HepG2 (cell line): ENCODE data around the gene GPX2. TPM values are rescaled to one million over a fixed set of nuclear protein-coding genes. Genes with fewer than 3 reads are reported as not detected.

ENCODE experiments used
- ATAC-seq: fragments of 200-7000 bp; cut with Tn5 transposase; 3 replicates; pipeline ENCODE4 v1.9.1; 2020; ENCODE audit warnings: mild to moderate bottlenecking, moderate library complexity
- BruUV-seq: library from RNA; stranded (reverse); fragments of 400-500 nt; replicated peaks from 2 replicates; lab custom pipeline; 2021; lab: Mats Ljungman, UMichigan
- CTCF ChIA-PET: fragments of 300-600 bp; formaldehyde crosslinking; extraction: SDS; loops from one replicate; lab custom pipeline; 2021; ENCODE audit warnings: low total read pairs, inconsistent platforms, low intra/inter-chr PET ratio; lab: Yijun Ruan, JAX
- POLR2A ChIA-PET: fragments of 350-600 bp; sonication (Branson Sonifier 250); formaldehyde crosslinking; loops from one replicate; lab custom pipeline; 2020; ENCODE audit warnings: antibody characterized with exemption, inconsistent platforms; lab: Yijun Ruan, JAX
- DNase-seq: peaks from one replicate; pipeline ENCODE4 v3.0.0-alpha.2; 2015; ENCODE audit warnings: low spot score
- FAIRE-seq: peaks from 3 replicates; lab custom pipeline; 2011; peaks lifted over from hg19 to GRCh38; lab: Jason Lieb, UNC
- H2AFZ ChIP-seq: one replicate; pipeline ENCODE4 v1.6.1; 2011; ENCODE audit warnings: low read length, inconsistent platforms
- H3K27ac ChIP-seq: fragments of 300-600 bp; 3 replicates; pipeline ENCODE4 v1.8.0; 2011; ENCODE audit warnings: mixed run types, mild to moderate bottlenecking, mixed read lengths, low read length, inconsistent platforms; ENCODE audit not compliant: insufficient read depth; ENCODE audit errors: extremely low read length
- H3K27me3 ChIP-seq, 2 experiments: fragments of 200-600 bp in 1 of 2; 2 replicates in 1 of 2; 3 replicates in 1 of 2; pipeline versions ENCODE4 v1.6.0 to v1.8.0; 2011; ENCODE audit warnings: low read length in 2 of 2, mild to moderate bottlenecking in 2 of 2, moderate library complexity in 2 of 2, inconsistent platforms in 1 of 2; ENCODE audit not compliant: insufficient read depth in 2 of 2, control insufficient read depth in 1 of 2
- H3K36me3 ChIP-seq, 2 experiments: fragments of 200-600 bp in 1 of 2; replicated peaks in 1 of 2; 2 replicates in 1 of 2; 3 replicates in 1 of 2; pipeline versions ENCODE4 v1.5.1 to v1.8.0; 2011; ENCODE audit warnings: low read length in 2 of 2, inconsistent platforms in 1 of 2; ENCODE audit not compliant: insufficient read depth in 2 of 2, control insufficient read depth in 1 of 2
- H3K4me1 ChIP-seq: 2 replicates; pipeline ENCODE4 v1.5.1; 2012; ENCODE audit warnings: low read length, inconsistent platforms; ENCODE audit not compliant: insufficient read depth
- H3K4me2 ChIP-seq: 2 replicates; pipeline ENCODE4 v1.6.0; 2011; ENCODE audit warnings: low read depth, low read length, inconsistent platforms
- H3K4me3 ChIP-seq, 3 experiments: fragments of 200-600 bp in 1 of 3; sonication (generic), shearing (Covaris generic) in 1 of 3; replicated peaks in 1 of 3; 2 replicates each; pipeline ENCODE4 v1.5.1; 2011 to 2016; ENCODE audit warnings: low read length in 3 of 3, inconsistent platforms in 2 of 3, low read depth in 2 of 3, mild to moderate bottlenecking in 2 of 3, control low read depth in 1 of 3, mixed read lengths in 1 of 3; ENCODE audit not compliant: insufficient read depth in 1 of 3
- H3K79me2 ChIP-seq: one replicate; pipeline ENCODE4 v1.6.1; 2011; ENCODE audit warnings: low read length, inconsistent platforms; ENCODE audit not compliant: insufficient read depth
- H3K9ac ChIP-seq: 2 replicates; pipeline ENCODE4 v1.6.0; 2011; ENCODE audit warnings: mild to moderate bottlenecking, low read depth, low read length, inconsistent platforms; ENCODE audit not compliant: insufficient read depth
- H3K9me3 ChIP-seq: 2 replicates; pipeline ENCODE4 v1.5.1; 2012; ENCODE audit warnings: mild to moderate bottlenecking, low read length
- H4K20me1 ChIP-seq: 2 replicates; pipeline ENCODE4 v1.6.0; 2011; ENCODE audit warnings: inconsistent platforms, mild to moderate bottlenecking, low read length, moderate library complexity; ENCODE audit not compliant: insufficient read depth
- BCLAF1 ChIP-seq: fragments of 450-650 bp; IDR thresholded peaks from 2 replicates; pipeline ENCODE4 v1.6.1; 2017; ENCODE audit warnings: mild to moderate bottlenecking
- ELF4 ChIP-seq: sonication (generic); formaldehyde crosslinking; IDR thresholded peaks from 2 replicates; pipeline ENCODE4 v1.5.0; 2020; ENCODE audit warnings: missing genetic modification reagents, mild to moderate bottlenecking, moderate library complexity, borderline replicate concordance
- HIVEP1 ChIP-seq: sonication (generic); formaldehyde crosslinking; IDR thresholded peaks from 2 replicates; pipeline ENCODE4 v1.4.0; 2020; ENCODE audit warnings: mild to moderate bottlenecking, missing genetic modification reagents
- KDM4B ChIP-seq: sonication (generic); formaldehyde crosslinking; IDR thresholded peaks from 2 replicates; pipeline ENCODE4 v1.4.0; 2020; ENCODE audit warnings: missing genetic modification reagents
- NBN ChIP-seq: fragments of 450-650 bp; conservative IDR thresholded peaks from 2 replicates; pipeline ENCODE4 v1.6.1; 2017
- SOX5 ChIP-seq: IDR thresholded peaks from 2 replicates; pipeline ENCODE4 v1.6.1; 2016; ENCODE audit warnings: borderline replicate concordance
- ZC3H4 ChIP-seq: sonication (generic); formaldehyde crosslinking; IDR thresholded peaks from 2 replicates; pipeline ENCODE4 v1.4.0; 2020; ENCODE audit warnings: missing genetic modification reagents, borderline replicate concordance
- ZNF251 ChIP-seq: sonication (generic); formaldehyde crosslinking; IDR thresholded peaks from 2 replicates; pipeline ENCODE4 v1.9.0; 2021; ENCODE audit warnings: mild to moderate bottlenecking, missing genetic modification reagents
- ZNF605 ChIP-seq: sonication (generic); formaldehyde crosslinking; IDR thresholded peaks from 2 replicates; pipeline ENCODE4 v1.8.0; 2022; ENCODE audit warnings: mild to moderate bottlenecking, missing genetic modification reagents
- ZNF780A ChIP-seq: sonication (generic); formaldehyde crosslinking; IDR thresholded peaks from 2 replicates; pipeline ENCODE4 v1.8.0; 2022; ENCODE audit warnings: mild to moderate bottlenecking, missing genetic modification reagents, moderate library complexity
- ZNF784 ChIP-seq: sonication (generic); formaldehyde crosslinking; IDR thresholded peaks from 2 replicates; pipeline ENCODE4 v1.5.1; 2020; ENCODE audit warnings: missing genetic modification reagents, mild to moderate bottlenecking, borderline replicate concordance
- WGBS: methylation state at CpG from one replicate; pipeline ENCODE4 v1.1.6; 2017; ENCODE audit warnings: low lambda C conversion rate; 5-methylcytosine and 5-hydroxymethylcytosine counted together
- in situ Hi-C: cut with HindIII; loops from 2 replicates; pipeline ENCODE4 v1.10.0; 2017; ENCODE audit warnings: low pct_unique_long_range_greater_than_20kb; ENCODE audit not compliant: extremely low pct_ligation_motif_present
- intact Hi-C: fragments of 100-400 bp; cut with micrococcal nuclease; formaldehyde crosslinking; loops from one replicate; pipeline ENCODE4 v1.10.0; 2022; ENCODE audit not compliant: unreplicated experiment
- polyA plus RNA-seq, 8 experiments: library from polyadenylated mRNA; depleted of rRNA in 3 of 8; stranded (reverse) in 7 of 8; unstranded in 1 of 8; fragments of >200 nt; fragmentation: Illumina TruSeq in 4 of 8; extraction: Trizol in 4 of 8; gene quantifications; 2 replicates each; pipeline versions ENCODE4 v1.2.1 to v1.2.3, GENCODE V29; 2011 to 2016; ENCODE audit warnings: low read depth in 4 of 8, missing spikeins in 1 of 8, mixed read lengths in 1 of 8; ENCODE audit not compliant: insufficient read depth in 1 of 8
- total RNA-seq, 5 experiments: library from RNA; depleted of rRNA; stranded (reverse); fragments of >200 nt; fragmentation: Illumina TruSeq; extraction: Trizol; gene quantifications; 2 replicates each; pipeline ENCODE4 v1.2.3, GENCODE V29; 2016; ENCODE audit warnings: low read depth in 1 of 5
- TF ChIP-seq, protein P1 (sequence below): fragments of 450-650 bp; IDR thresholded peaks from 2 replicates; pipeline ENCODE4 v1.6.1; 2016

GPX2 gene
- total and polyA plus RNA-seq, 2 of the 13 experiments (the other 11 are each of a cell fraction or from before 2014, with no cell fraction given): 526 to 674 TPM

GRCh38 chr14:64943556-64943955, 1.0 kb upstream of the GPX2 start:
- in situ Hi-C loops: no loop called here
- no peaks in the 10 kb centered on the region for H4K20me1 ChIP-seq
- no peak overlapping the region for H2AFZ ChIP-seq
- 0 out of 2 replicates have a peak overlapping the region, but pooled peaks have one; percentile 97 for H3K4me2 ChIP-seq
- DNase-seq: no peak
- H3K79me2 ChIP-seq: peaks cover 28% of the 10 kb centered on the region
- 97% methylated on average over 6 of the region's 6 CpGs for WGBS
- TF ChIP-seq ZNF605 (CRISPR knock-in tag) (no peak), BCLAF1 (no peak), ZNF251 (CRISPR knock-in tag) (no peak), ZC3H4 (no peak), NBN (no peak), ELF4 (CRISPR knock-in tag) (no peak), ZNF784 (CRISPR knock-in tag) (no peak), ZNF780A (CRISPR knock-in tag) (no peak), SOX5 (CRISPR knock-in tag) (no peak), KDM4B (CRISPR knock-in tag) (no peak), HIVEP1 (CRISPR knock-in tag) (no peak)
- TF ChIP-seq, protein P1, sequence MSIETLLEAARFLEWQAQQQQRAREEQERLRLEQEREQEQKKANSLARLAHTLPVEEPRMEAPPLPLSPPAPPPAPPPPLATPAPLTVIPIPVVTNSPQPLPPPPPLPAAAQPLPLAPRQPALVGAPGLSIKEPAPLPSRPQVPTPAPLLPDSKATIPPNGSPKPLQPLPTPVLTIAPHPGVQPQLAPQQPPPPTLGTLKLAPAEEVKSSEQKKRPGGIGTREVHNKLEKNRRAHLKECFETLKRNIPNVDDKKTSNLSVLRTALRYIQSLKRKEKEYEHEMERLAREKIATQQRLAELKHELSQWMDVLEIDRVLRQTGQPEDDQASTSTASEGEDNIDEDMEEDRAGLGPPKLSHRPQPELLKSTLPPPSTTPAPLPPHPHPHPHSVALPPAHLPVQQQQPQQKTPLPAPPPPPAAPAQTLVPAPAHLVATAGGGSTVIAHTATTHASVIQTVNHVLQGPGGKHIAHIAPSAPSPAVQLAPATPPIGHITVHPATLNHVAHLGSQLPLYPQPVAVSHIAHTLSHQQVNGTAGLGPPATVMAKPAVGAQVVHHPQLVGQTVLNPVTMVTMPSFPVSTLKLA: no peak
- no peaks in the 10 kb centered on the region; a peak in 1 of 5 replicates for H3K27me3 ChIP-seq
- ChIA-PET CTCF (no interaction called here), POLR2A (interaction anchor here (1.1 to 6.0 kb wide), 3 partner anchors 26 to 43 kb away, joined by 3 to 54 read pairs (median 5); partner anchors contain the start of gene FNTB)
- H3K36me3 ChIP-seq: peaks cover 0 to 2% of the 10 kb centered on the region in 2 experiments; a peak in 2 of 5 replicates
- no peaks in the 10 kb centered on the region for H3K9me3 ChIP-seq
- ATAC-seq: no peak
- H3K4me3 ChIP-seq: no peak overlapping the region
- BruUV-seq: no TSS peak
- H3K9ac ChIP-seq: no peak overlapping the region
- H3K4me1 ChIP-seq: peaks cover 99% of the 10 kb centered on the region
- H3K27ac ChIP-seq: peak overlapping the region; percentile 92
- intact Hi-C loops: no loop called here
- FAIRE-seq: no peak
